Heart right ventricle (tissue), 16 donors: ENCODE data around the gene SGIP1. TPM values are rescaled to one million over a fixed set of nuclear protein-coding genes. Genes with fewer than 3 reads are reported as not detected.

Experiments used
- ATAC-seq, 8 donors: fragments of 200-7000 bp; cut with Tn5 transposase; one replicate each; pipeline ENCODE4 v1.9.1; 2020; ENCODE audit warnings: mild to moderate bottlenecking in 8 of 8, moderate library complexity in 8 of 8, moderate number of reproducible peaks in 1 of 8
- DNase-seq, 2 donors: peaks; one replicate each; pipeline ENCODE4 v3.0.0-alpha.2; 2020
- H3K27ac ChIP-seq, 10 donors: fragments of 200-600 bp; sonication (generic) in 2 of 10; one replicate each; pipeline versions ENCODE4 v1.5.0 to v1.8.0; 2020 to 2022; ENCODE audit warnings: mild to moderate bottlenecking in 3 of 10
- H3K27me3 ChIP-seq, 7 donors: fragments of 200-600 bp; one replicate each; pipeline ENCODE4 v1.8.0; 2021 to 2022; ENCODE audit warnings: mild to moderate bottlenecking in 2 of 7
- H3K36me3 ChIP-seq, 9 donors: fragments of 200-600 bp; sonication (generic) in 1 of 9; one replicate each; pipeline versions ENCODE4 v1.5.0 to v1.8.0; 2020 to 2022; ENCODE audit warnings: mild to moderate bottlenecking in 2 of 9
- H3K4me1 ChIP-seq, 9 donors: fragments of 200-600 bp; sonication (generic) in 1 of 9; one replicate each; pipeline versions ENCODE4 v1.5.0 to v1.8.0; 2020 to 2022; ENCODE audit warnings: mild to moderate bottlenecking in 4 of 9
- H3K4me3 ChIP-seq, 10 donors: fragments of 200-600 bp; sonication (generic) in 2 of 10; one replicate each; pipeline versions ENCODE4 v1.5.0 to v1.8.0; 2020 to 2022; ENCODE audit warnings: mild to moderate bottlenecking in 7 of 10, moderate library complexity in 2 of 10
- H3K9me3 ChIP-seq, 11 donors: fragments of 200-600 bp in 10 of 11; sonication (generic) in 2 of 11; one replicate each; pipeline versions ENCODE4 v1.5.0 to v1.8.0; 2013 to 2022; ENCODE audit warnings: mild to moderate bottlenecking in 2 of 11, control low read depth in 1 of 11, moderate library complexity in 1 of 11
- WGBS, 2 donors: extraction: QIAGEN DNeasy Blood & Tissue Kit; methylation state at CpG; one replicate each; pipeline ENCODE4 v1.1.7; 2013; ENCODE audit warnings: inconsistent platforms in 1 of 2; 5-methylcytosine and 5-hydroxymethylcytosine counted together
- intact Hi-C, 10 donors: fragments of 100-400 bp; cut with DNase I; formaldehyde crosslinking; loops; one replicate each; pipeline versions ENCODE4 v1.11.1 to v1.14.2; 2022
- polyA plus RNA-seq, 2 donors: library from polyadenylated mRNA; stranded (reverse); fragments of 200-250 nt; gene quantifications; one replicate each; pipeline ENCODE4 v1.2.3, GENCODE V29; 2013
- total RNA-seq, 10 donors: library from RNA; stranded (reverse); fragmentation: NEBNext Ultra II Directional in 3 of 10; extraction: Animal tissue kit (Norgen Biotek cat#: 25700) in 3 of 10; gene quantifications; one replicate each; pipeline versions ENCODE4 v1.2.1 to v1.2.4, GENCODE V29; 2021 to 2023
- TF ChIP-seq, protein P1 (sequence below), 9 donors: fragments of 200-600 bp; sonication (generic) in 2 of 9; IDR thresholded peaks; one replicate each; pipeline versions ENCODE4 v1.5.0 to v1.8.0; 2021 to 2022; ENCODE audit warnings: antibody characterized with exemption in 9 of 9, mild to moderate bottlenecking in 5 of 9, moderate library complexity in 1 of 9
- donor health status: Arrhythmogenic right ventricular cardiomyopathy.
- donor health status: ischemic (EF 13 %, LVEDD 7.1; RV severe dilation, severe dysfunction).
- donor health status: healthy with polysubstance abuse.
- donor health status: DM: no; HTN: yes; CAD: no.
- donor health status: DM: no; HTN: no; CAD: no.
- donor health status: ischemic (EF 25% LVEDD 6.9; RV normal size, moderate dysfunction).
- donor health status: ischemic (EF 25% LVEDD 5.7; RV mildly dilated, moderate dysfunction).
- donor health status: healthy.
- donor health status: DM: yes; HTN: yes; CAD: no.
- donor health status: Ischemic cardiomyopathy.
- donor health status: ischemic (EF 35%, LVEDD 5.7; RV mildly dilated, moderate dysfunction).
- donor health status: nonischemic (EF 11% LVEDD 7.7; RV severe dilation, severe dysfunction).
- donor health status: DM: yes; HTN: yes; CAD: no.
- donor health status: PGD.
- donor health status: ischemic (EF 29% LVEDD 5.4; RV normal size, mild dysfunction).
- donor health status: nonischemic (EF 23%, LVEDD 6.1; RV moderate dilation, normal function).

Gene SGIP1
- total and polyA plus RNA-seq, 12 donors: 1.6 to 19.6 (median 4.9) TPM

DNA sequence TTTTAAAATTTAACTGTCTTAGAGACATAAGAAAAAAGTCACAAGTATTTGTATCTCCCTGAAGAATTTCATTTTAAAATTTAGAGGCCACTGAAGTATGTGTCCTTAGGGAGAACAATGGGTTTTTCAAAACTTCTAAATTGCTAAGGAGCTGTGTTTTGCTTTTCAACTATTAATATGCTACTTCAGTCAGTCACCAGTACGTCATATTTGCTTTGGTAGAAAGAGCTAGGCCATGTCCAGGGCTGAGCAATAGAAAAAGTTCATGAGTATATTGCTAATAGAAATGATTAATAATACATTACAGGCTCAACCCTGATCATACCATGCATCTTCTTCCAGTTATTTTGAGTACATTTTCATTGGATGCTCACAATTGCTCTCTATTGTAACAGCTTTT, 1.7 kb upstream of the SGIP1 start:
- TF ChIP-seq, protein P1, sequence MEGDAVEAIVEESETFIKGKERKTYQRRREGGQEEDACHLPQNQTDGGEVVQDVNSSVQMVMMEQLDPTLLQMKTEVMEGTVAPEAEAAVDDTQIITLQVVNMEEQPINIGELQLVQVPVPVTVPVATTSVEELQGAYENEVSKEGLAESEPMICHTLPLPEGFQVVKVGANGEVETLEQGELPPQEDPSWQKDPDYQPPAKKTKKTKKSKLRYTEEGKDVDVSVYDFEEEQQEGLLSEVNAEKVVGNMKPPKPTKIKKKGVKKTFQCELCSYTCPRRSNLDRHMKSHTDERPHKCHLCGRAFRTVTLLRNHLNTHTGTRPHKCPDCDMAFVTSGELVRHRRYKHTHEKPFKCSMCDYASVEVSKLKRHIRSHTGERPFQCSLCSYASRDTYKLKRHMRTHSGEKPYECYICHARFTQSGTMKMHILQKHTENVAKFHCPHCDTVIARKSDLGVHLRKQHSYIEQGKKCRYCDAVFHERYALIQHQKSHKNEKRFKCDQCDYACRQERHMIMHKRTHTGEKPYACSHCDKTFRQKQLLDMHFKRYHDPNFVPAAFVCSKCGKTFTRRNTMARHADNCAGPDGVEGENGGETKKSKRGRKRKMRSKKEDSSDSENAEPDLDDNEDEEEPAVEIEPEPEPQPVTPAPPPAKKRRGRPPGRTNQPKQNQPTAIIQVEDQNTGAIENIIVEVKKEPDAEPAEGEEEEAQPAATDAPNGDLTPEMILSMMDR (IDR thresholded peaks at IDR 0.05): no peak
- H3K4me3 ChIP-seq: peak overlapping the region in 3 of 10 donors; percentile 61 to 62 (median 62)
- peak overlapping the region in 7 of 10 donors; percentile 33 to 92 (median 86) for H3K27ac ChIP-seq
- DNase-seq (no peak), ATAC-seq (no peak)
- H3K27me3 ChIP-seq: peaks cover 0 to 24% (median 0%) of the 10 kb centered on the region in 7 donors
- H3K36me3 ChIP-seq: no peaks in the 10 kb centered on the region
- peaks cover 0 to 39% (median 11%) of the 10 kb centered on the region in 9 donors for H3K4me1 ChIP-seq
- WGBS, 2 donors: 76 to 85% methylated on average over 1 of the region's 1 CpG
- intact Hi-C loops: loop anchor here in 4 of 10 donors (10.0 kb wide), 2 partner anchors 143 to 193 kb away; no protein-coding TSS in a partner anchor
- H3K9me3 ChIP-seq: no peaks in the 10 kb centered on the region

DNA sequence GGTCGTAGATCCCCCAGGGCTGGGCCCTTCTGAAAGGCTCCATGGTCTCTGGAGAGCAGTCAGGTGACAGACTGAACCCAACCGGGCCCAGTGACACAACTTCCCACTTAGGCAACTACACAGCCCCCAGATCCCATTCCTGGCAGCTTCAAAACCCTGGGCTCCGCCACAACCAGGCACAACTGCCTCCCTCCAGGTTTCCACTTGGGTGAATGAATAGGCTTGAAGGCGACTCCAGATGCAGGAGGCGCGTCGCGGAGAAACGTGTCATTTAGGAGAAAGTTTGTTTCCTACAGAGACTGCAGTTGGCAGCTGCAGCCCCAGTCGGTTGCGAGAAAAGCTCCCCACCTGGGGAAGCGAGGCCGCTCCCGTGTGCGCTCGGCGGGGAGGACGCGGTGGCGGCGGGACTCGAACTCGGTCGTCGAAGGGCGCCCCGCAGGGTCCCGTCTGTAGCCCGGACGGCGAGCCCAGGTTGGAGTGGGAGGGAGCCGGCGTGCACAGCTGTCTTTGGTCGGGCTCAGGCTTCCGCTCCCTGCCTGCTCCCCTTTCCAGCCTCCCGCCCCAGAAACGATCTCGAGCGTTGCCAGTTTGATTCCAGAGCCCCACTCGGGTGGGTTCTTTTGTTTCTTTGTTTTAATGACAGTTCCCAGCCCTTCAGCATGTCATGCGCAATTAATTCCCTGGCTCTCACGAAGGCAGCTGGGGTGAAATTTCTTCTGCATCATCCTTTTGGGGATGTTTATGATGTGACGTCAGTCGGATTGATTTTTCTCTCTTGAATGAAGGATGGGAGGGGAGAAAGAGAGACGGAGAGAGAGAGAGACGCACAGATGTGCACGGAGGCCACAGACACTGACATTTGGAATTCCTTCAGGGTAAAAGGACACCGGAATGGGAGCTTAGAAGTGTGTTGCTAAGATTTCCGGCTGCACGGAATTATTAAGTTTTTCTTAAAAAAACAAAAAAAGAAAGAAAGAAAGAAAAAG, 862 bp upstream of the SGIP1 start:
- H3K4me3 ChIP-seq: peak overlapping the region; percentile 7 to 62 (median 52)
- H3K4me1 ChIP-seq: peaks cover 0 to 46% (median 11%) of the 10 kb centered on the region in 9 donors
- H3K27me3 ChIP-seq: peaks cover 0 to 24% (median 0%) of the 10 kb centered on the region in 7 donors
- 7 to 10% methylated on average over 50 of the region's 50 CpGs for WGBS, 2 donors
- H3K9me3 ChIP-seq: no peaks in the 10 kb centered on the region
- H3K27ac ChIP-seq: peak overlapping the region; percentile 33 to 92 (median 76)
- TF ChIP-seq, protein P1 (IDR thresholded peaks at IDR 0.05): no peak
- ATAC-seq (peak; percentile 49 to 77 (median 65)), DNase-seq (peak; percentile 42 to 50)
- H3K36me3 ChIP-seq: no peaks in the 10 kb centered on the region
- intact Hi-C loops: loop anchor here in 4 of 10 donors (10.0 kb wide), 2 partner anchors 142 to 192 kb away; no protein-coding TSS in a partner anchor

DNA sequence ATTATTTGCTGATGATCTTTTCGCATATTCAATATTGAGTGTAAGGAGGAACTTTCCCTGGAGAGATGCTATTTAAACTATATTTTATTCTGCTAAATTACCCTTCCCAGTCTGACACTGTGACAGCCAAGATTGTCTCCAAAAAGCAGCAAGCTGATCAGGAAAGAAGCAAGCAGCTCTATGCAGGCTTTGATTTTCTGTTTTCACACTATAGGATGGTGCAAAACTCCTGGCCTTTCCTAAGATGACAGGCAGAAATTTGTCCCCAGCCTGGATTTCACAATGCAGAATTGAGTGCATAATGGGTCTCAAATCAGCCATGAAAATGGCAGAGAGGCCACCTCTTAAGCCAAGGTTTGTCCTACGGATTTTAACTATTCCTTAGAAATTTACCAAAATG, 1.1 kb downstream of the SGIP1 start:
- peak overlapping the region in 9 of 10 donors; percentile 1 to 62 (median 53) for H3K4me3 ChIP-seq
- H3K27me3 ChIP-seq: peaks cover 0 to 24% (median 0%) of the 10 kb centered on the region in 7 donors
- no peak for ATAC-seq
- TF ChIP-seq, protein P1 (IDR thresholded peaks at IDR 0.05): no peak
- peaks cover 0 to 63% (median 13%) of the 10 kb centered on the region in 9 donors for H3K4me1 ChIP-seq
- H3K9me3 ChIP-seq: no peaks in the 10 kb centered on the region
- H3K36me3 ChIP-seq: no peaks in the 10 kb centered on the region
- DNase-seq: no peak
- intact Hi-C loops: loop anchor here in 4 of 10 donors (10.0 kb wide), 2 partner anchors 140 to 190 kb away; no protein-coding TSS in a partner anchor
- peak overlapping the region in 7 of 10 donors; percentile 8 to 92 (median 86) for H3K27ac ChIP-seq
- WGBS, 2 donors: 58 to 69% methylated on average over 2 of the region's 2 CpGs

DNA sequence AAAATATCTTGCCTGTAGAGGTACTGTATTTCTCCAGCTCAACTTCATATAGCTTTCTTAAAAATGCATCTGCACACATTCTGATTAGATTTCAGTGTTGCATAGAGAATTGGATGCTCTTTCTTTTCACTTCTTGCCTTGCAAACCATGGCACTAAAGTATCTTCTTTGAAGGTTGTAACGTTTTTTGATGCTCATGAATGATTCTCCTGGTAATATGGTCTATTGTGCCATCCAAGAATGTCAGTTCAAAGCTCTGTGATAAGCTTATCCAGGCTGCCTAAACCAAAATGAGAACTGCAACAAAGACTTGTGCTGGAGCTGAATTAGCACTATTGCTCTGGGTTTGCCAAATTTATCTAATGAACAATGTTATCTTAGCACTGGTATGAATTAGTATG, 1.9 kb downstream of the SGIP1 start:
- Histone ChIP-seq H3K4me1 (peaks cover 0 to 71% (median 18%) of the 10 kb centered on the region in 9 donors), H3K36me3 (no peaks in the 10 kb centered on the region), H3K4me3 (peak overlapping the region in 6 of 10 donors; percentile 50 to 62 (median 58)), H3K27ac (peak overlapping the region in 6 of 10 donors; percentile 3 to 92 (median 86)), H3K9me3 (no peaks in the 10 kb centered on the region), H3K27me3 (peaks cover 0 to 24% (median 0%) of the 10 kb centered on the region in 7 donors)
- no peak for ATAC-seq
- WGBS, 2 donors: 8 to 12% methylated on average over 1 of the region's 1 CpG
- intact Hi-C loops: loop anchor here in 4 of 10 donors (10.0 kb wide), 2 partner anchors 139 to 189 kb away; no protein-coding TSS in a partner anchor
- TF ChIP-seq, protein P1 (IDR thresholded peaks at IDR 0.05): no peak
- DNase-seq: no peak
